Ectodermal cell (in vitro differentiated cells): ENCODE measurements around the gene FBH1.

Source experiments
- H3K27ac ChIP-seq: 2 replicates; pipeline ENCODE4 v1.7.0; 2013; ENCODE audit warnings: mild to moderate bottlenecking, low read depth, low read length; ENCODE audit not compliant: insufficient read depth, poor library complexity, severe bottlenecking
- H3K27me3 ChIP-seq: 2 replicates; pipeline ENCODE4 v1.7.0; 2013; ENCODE audit warnings: mild to moderate bottlenecking, low read length; ENCODE audit not compliant: insufficient read depth, control insufficient read depth, poor library complexity, severe bottlenecking
- H3K36me3 ChIP-seq: one replicate; pipeline ENCODE4 v1.7.0; 2013; ENCODE audit warnings: low read length; ENCODE audit not compliant: control insufficient read depth, insufficient read depth
- H3K4me1 ChIP-seq: one replicate; pipeline ENCODE4 v1.7.0; 2013; ENCODE audit warnings: low read length; ENCODE audit not compliant: control insufficient read depth, insufficient read depth
- H3K4me3 ChIP-seq: 2 replicates; pipeline ENCODE4 v1.7.0; 2013; ENCODE audit warnings: low read depth, low read length, control low read depth; ENCODE audit not compliant: insufficient read depth
- H3K9me3 ChIP-seq: 2 replicates; pipeline ENCODE4 v1.7.0; 2013; ENCODE audit warnings: mild to moderate bottlenecking, low read length, moderate library complexity; ENCODE audit not compliant: control insufficient read depth
- WGBS, 2 experiments: methylation state at CpG; one replicate each; pipeline ENCODE4 v1.1.7; 2013; ENCODE audit warnings: missing lambda C conversion rate in 2 of 2; 5-methylcytosine and 5-hydroxymethylcytosine counted together

Gene FBH1

GRCh38 chr10:5892007-5892406 is 2.0 kb downstream of the FBH1 start:
- Histone ChIP-seq H3K27me3 (no peaks in the 10 kb centered on the region), H3K4me3 (no peak overlapping the region), H3K36me3 (peaks cover 14% of the 10 kb centered on the region), H3K4me1 (peaks cover 14% of the 10 kb centered on the region), H3K27ac (no peak overlapping the region), H3K9me3 (no peaks in the 10 kb centered on the region)
- WGBS, 2 experiments, result 95 to 97% methylated on average over 7 to 8 of the region's 8 CpGs

GRCh38 chr10:5893321-5893720 is 3.3 kb downstream of the FBH1 start:
- Histone ChIP-seq H3K9me3 (no peaks in the 10 kb centered on the region), H3K27me3 (no peaks in the 10 kb centered on the region), H3K4me1 (peaks cover 6% of the 10 kb centered on the region), H3K27ac (no peak overlapping the region), H3K4me3 (no peak overlapping the region), H3K36me3 (peaks cover 19% of the 10 kb centered on the region)
- 88 to 95% methylated on average over 2 of the region's 2 CpGs for WGBS, 2 experiments

- Histone ChIP-seq H3K36me3 (peaks cover 19% of the 10 kb centered on the region), H3K4me1 (peaks cover 5% of the 10 kb centered on the region), H3K27me3 (no peaks in the 10 kb centered on the region), H3K4me3 (no peak overlapping the region), H3K9me3 (no peaks in the 10 kb centered on the region), H3K27ac (no peak overlapping the region)
- WGBS, 2 experiments, result 95 to 97% methylated on average over 4 of the region's 4 CpGs
These were observed 4.4 kb downstream of the FBH1 start for GRCh38 chr10:5894403-5894802.

GRCh38 chr10:5894873-5895272 is 4.8 kb downstream of the FBH1 start:
- no peak overlapping the region for H3K27ac ChIP-seq
- peaks cover 5% of the 10 kb centered on the region for H3K4me1 ChIP-seq
- H3K4me3 ChIP-seq, result no peak overlapping the region
- H3K36me3 ChIP-seq, result peaks cover 19% of the 10 kb centered on the region
- 95% methylated on average over 8 of the region's 8 CpGs for WGBS, 2 experiments
- H3K9me3 ChIP-seq, result no peaks in the 10 kb centered on the region
- H3K27me3 ChIP-seq, result no peaks in the 10 kb centered on the region

GRCh38 chr10:5895365-5895764 is 5.3 kb downstream of the FBH1 start:
- Histone ChIP-seq H3K36me3 (peaks cover 19% of the 10 kb centered on the region), H3K27me3 (no peaks in the 10 kb centered on the region), H3K4me3 (no peak overlapping the region), H3K27ac (no peak overlapping the region), H3K4me1 (peaks cover 5% of the 10 kb centered on the region), H3K9me3 (no peaks in the 10 kb centered on the region)
- WGBS, 2 experiments, result 92 to 96% methylated on average over 2 to 3 of the region's 3 CpGs

GRCh38 chr10:5895804-5896203 is 5.8 kb downstream of the FBH1 start:
- H3K4me3 ChIP-seq, result no peak overlapping the region
- H3K36me3 ChIP-seq, result peaks cover 19% of the 10 kb centered on the region
- H3K4me1 ChIP-seq, result peaks cover 5% of the 10 kb centered on the region
- H3K27ac ChIP-seq, result no peak overlapping the region
- WGBS, 2 experiments, result 87 to 88% methylated on average over 9 of the region's 9 CpGs
- H3K9me3 ChIP-seq, result no peaks in the 10 kb centered on the region
- H3K27me3 ChIP-seq, result no peaks in the 10 kb centered on the region

- Histone ChIP-seq H3K4me1 (peaks cover 5% of the 10 kb centered on the region), H3K27me3 (no peaks in the 10 kb centered on the region), H3K9me3 (no peaks in the 10 kb centered on the region), H3K4me3 (no peak overlapping the region), H3K27ac (no peak overlapping the region), H3K36me3 (peaks cover 19% of the 10 kb centered on the region)
- 77 to 79% methylated on average over 5 of the region's 5 CpGs for WGBS, 2 experiments
These were observed 6.4 kb downstream of the FBH1 start for GRCh38 chr10:5896208-5897052.

- H3K27ac ChIP-seq, result no peak overlapping the region
- no peaks in the 10 kb centered on the region for H3K9me3 ChIP-seq
- H3K36me3 ChIP-seq, result peaks cover 19% of the 10 kb centered on the region
- no peaks in the 10 kb centered on the region for H3K27me3 ChIP-seq
- 93 to 95% methylated on average over 4 of the region's 4 CpGs for WGBS, 2 experiments
- H3K4me3 ChIP-seq, result no peak overlapping the region
- H3K4me1 ChIP-seq, result peaks cover 5% of the 10 kb centered on the region
These were observed 7.0 kb downstream of the FBH1 start for GRCh38 chr10:5897053-5897340.

- no peak overlapping the region for H3K4me3 ChIP-seq
- peaks cover 5% of the 10 kb centered on the region for H3K4me1 ChIP-seq
- no peaks in the 10 kb centered on the region for H3K27me3 ChIP-seq
- H3K36me3 ChIP-seq, result peaks cover 19% of the 10 kb centered on the region
- no peaks in the 10 kb centered on the region for H3K9me3 ChIP-seq
- no peak overlapping the region for H3K27ac ChIP-seq
- 93 to 96% methylated on average over 8 of the region's 8 CpGs for WGBS, 2 experiments
These were observed 7.5 kb downstream of the FBH1 start for GRCh38 chr10:5897504-5897903.

GRCh38 chr10:5898163-5898562 is 8.1 kb downstream of the FBH1 start:
- 96 to 97% methylated on average over 7 of the region's 7 CpGs for WGBS, 2 experiments

More at GRCh38 chr10:5898163-5898562, 8.1 kb downstream of the FBH1 start:
- Histone ChIP-seq H3K4me1 (peaks cover 5% of the 10 kb centered on the region), H3K27ac (no peak overlapping the region), H3K36me3 (peaks cover 19% of the 10 kb centered on the region), H3K9me3 (no peaks in the 10 kb centered on the region), H3K4me3 (no peak overlapping the region), H3K27me3 (no peaks in the 10 kb centered on the region)
